ENCODE data around the gene YKT6.

YKT6 gene

GRCh38 chr7:44263326-44264082 lies 62.7 kb downstream of the YKT6 start:
- no peak for DNase-seq
